ENCODE data around the gene ABCC2.
"Not testable (repeated sequence)": the region's sequence is repeated elsewhere in the genome, so short reads cannot be mapped to it uniquely, and the experiment has no call there.

ABCC2 gene

GRCh38 chr10:99782447-99783286 is at the start of gene ABCC2:
Gene ABCC2, plus strand, starts transcription at chr10:99782640. Its CDS starts 205 bp downstream, at chr10:99782845.
- DNase-seq = peak; percentile 33

- DNase-seq = no peak
These were observed 49.1 kb upstream of the ABCC2 start for GRCh38 chr10:99733366-99733765.

GRCh38 chr10:99734111-99734510 is 48.3 kb upstream of the ABCC2 start:
- DNase-seq = not testable (repeated sequence)

GRCh38 chr10:99740260-99740659 is 42.2 kb upstream of the ABCC2 start:
- no peak for DNase-seq

- DNase-seq = no peak
These were observed 41.4 kb upstream of the ABCC2 start for GRCh38 chr10:99740933-99741559.

- no peak for DNase-seq
These were observed 40.2 kb upstream of the ABCC2 start for GRCh38 chr10:99742254-99742653.

- DNase-seq = no peak
These were observed 39.7 kb upstream of the ABCC2 start for GRCh38 chr10:99742701-99743100.

GRCh38 chr10:99743841-99744240 is 38.6 kb upstream of the ABCC2 start:
- DNase-seq = no peak

- not testable (repeated sequence) for DNase-seq
These were observed 36.3 kb upstream of the ABCC2 start for GRCh38 chr10:99746166-99746565.

- no peak for DNase-seq
These were observed 33.5 kb upstream of the ABCC2 start for GRCh38 chr10:99748823-99749451.

- peak; percentile 66 for DNase-seq
These were observed 31.8 kb upstream of the ABCC2 start for GRCh38 chr10:99750641-99751040.

- no peak for DNase-seq
These were observed 27.8 kb upstream of the ABCC2 start for GRCh38 chr10:99754670-99755069.

GRCh38 chr10:99756159-99756558 is 26.3 kb upstream of the ABCC2 start:
- no peak for DNase-seq

- no peak for DNase-seq
These were observed 24.1 kb upstream of the ABCC2 start for GRCh38 chr10:99758211-99758891.

- no peak for DNase-seq
These were observed 22.1 kb upstream of the ABCC2 start for GRCh38 chr10:99760321-99760720.

- no peak for DNase-seq
These were observed 21.1 kb upstream of the ABCC2 start for GRCh38 chr10:99761365-99761764.

- DNase-seq = no peak
These were observed 16.7 kb upstream of the ABCC2 start for GRCh38 chr10:99765672-99766301.

- no peak for DNase-seq
These were observed 16.1 kb upstream of the ABCC2 start for GRCh38 chr10:99766302-99766681.

- no peak for DNase-seq
These were observed 14.5 kb upstream of the ABCC2 start for GRCh38 chr10:99767901-99768300.

- DNase-seq = no peak
These were observed 13.9 kb upstream of the ABCC2 start for GRCh38 chr10:99768556-99768955.

- DNase-seq = peak; percentile 43
These were observed 12.7 kb upstream of the ABCC2 start for GRCh38 chr10:99769706-99770105.

GRCh38 chr10:99770408-99771045 is 11.9 kb upstream of the ABCC2 start:
- no peak for DNase-seq

Measured in inflammatory macrophage treated with lipopolysaccharide for 4 hours (primary cell).